GM21381 (cell line): ENCODE results near the gene KDELR3.

Experiments
- ATAC-seq: cut with Tn5 transposase; IDR thresholded peaks from one replicate; pipeline ENCODE4 v1.9.1; 2021; ENCODE audit warnings: mild to moderate bottlenecking, moderate library complexity; ENCODE audit not compliant: unreplicated experiment

Gene KDELR3

GRCh38 chr22:38437416-38437815 lies 30.5 kb upstream of the KDELR3 start:
- no peak for ATAC-seq

- ATAC-seq = no peak
These were observed 27.0 kb upstream of the KDELR3 start for GRCh38 chr22:38440747-38441350.

DNA sequence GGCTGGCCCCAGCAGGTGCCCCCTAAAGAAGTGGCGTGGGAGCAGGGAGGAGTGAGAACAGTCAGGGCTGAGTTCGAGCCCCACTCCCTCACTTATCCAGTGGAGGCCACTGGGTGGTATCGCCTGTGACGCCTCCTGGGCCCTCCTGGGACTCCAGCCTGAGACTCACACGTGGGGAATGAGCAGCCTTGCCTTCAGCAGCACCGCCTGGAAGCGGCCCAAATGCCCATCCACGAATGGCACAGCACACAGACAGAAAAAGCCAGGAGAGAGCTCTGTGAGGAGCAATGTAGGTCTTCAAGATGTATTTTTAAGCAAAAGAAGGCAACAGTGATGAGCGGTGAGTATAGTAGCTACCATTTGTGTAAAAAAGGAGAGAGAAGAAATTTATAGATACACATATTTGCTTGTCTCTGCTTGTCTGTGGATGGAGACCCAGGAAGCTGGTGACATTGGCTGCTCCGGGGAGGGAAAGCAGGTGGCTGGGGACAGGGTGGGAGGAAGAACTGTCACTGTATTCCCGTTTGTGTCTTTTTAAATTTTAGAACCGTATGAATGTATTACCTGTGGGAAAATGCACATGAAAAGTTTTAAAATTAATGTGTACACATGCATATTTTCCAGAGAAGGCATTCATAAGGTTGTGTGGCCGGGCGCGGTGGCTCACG lies 26.1 kb upstream of the KDELR3 start:
- ATAC-seq = no peak

DNA sequence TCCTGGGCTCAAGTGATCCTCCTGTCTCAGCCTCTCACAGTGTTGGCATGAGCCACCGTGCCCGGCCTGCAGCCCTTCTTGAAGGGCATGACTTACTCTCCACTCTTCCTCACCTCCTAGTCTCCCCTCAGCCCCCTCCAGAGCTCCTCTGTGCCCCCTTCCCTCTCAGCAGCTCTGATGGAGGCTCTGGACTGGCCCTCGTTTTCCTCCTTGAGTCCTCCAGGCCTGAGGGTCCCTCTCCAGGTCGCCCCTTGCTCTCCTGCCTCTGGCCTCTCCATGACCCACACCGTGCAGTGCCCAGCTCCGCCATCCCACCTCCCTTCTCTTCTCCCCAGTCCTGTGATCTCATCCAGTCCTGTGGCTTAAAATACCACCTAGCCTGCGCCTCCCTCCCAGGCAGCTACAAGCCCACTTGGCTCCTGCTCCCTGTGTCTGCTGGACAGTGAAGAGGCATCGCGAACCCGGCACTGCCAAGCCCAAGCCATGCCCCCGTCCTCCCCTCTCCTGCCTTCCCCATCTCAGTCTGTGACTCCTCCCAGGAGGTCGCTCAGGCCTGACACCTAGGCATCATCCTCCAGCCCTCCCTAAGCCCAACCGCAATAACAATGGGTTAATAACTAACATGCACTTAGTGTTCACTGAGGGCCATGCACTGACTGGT lies 24.8 kb upstream of the KDELR3 start:
- ATAC-seq = no peak

DNA sequence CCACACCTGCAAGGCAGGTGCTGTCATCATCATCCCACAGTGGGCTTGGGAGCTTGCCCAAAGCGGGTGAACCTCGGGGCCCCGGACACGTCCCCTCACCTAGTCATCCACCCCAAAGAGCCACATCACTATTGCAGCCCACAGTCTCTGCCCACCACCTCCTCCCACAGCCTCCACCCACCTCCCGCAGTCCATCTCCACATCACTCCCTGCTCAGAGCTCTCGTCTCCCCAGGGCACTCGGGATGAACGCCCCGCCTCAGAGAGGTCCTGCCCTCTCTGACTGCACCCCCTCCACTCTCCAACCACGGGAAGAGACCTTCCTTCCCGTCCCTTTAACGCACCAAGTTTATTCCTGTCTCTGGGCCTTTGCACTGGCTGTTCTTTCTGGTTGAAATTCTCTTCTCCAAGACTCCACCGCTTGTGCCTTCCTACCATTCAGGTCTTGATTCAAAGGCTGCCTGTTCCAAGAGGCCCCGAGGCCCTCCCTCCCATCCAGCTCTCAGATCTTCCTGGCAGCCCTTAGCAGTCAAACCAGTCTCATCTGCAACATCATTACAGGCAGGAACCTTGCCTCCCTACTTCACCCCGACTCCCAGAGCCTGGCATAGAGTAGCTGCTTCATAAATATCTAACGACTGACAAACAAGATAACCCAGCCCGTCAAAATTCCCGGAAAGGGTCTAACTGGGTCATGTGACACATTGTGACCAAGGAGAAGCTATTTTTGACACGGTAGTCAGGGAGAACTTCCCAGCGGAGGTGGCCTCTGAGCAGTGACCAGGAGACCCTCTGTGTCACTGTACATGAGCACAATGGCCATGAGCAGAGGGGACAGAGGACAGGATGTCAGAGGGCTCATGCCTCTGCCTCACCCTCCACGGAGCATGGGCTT lies 24.0 kb upstream of the KDELR3 start:
- no peak for ATAC-seq

DNA sequence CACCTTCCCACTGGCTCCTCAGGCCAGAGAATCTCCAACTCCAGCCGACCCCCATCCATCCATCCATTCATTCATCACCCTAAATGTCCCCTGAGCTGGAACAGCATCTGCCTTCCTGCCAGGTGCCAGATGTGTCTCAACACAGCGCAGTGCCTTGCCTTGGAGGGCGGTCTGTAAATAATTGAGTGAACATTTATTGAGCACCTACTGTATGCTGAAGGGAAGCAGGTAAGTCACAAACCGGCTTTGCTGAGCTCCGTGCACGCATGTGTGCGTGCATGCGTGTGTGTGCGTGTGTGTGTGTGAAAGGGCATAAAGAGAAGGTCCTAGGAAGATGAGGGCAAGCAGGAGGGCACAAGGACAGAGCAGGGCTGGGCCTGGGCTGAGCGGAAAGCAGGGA lies 23.1 kb upstream of the KDELR3 start:
- no peak for ATAC-seq

- no peak for ATAC-seq
These were observed 21.8 kb upstream of the KDELR3 start for GRCh38 chr22:38446018-38446601.

GRCh38 chr22:38448945-38449745 lies 18.8 kb upstream of the KDELR3 start:
- no peak for ATAC-seq

- no peak for ATAC-seq
These were observed 18.1 kb upstream of the KDELR3 start for GRCh38 chr22:38449776-38450175.

DNA sequence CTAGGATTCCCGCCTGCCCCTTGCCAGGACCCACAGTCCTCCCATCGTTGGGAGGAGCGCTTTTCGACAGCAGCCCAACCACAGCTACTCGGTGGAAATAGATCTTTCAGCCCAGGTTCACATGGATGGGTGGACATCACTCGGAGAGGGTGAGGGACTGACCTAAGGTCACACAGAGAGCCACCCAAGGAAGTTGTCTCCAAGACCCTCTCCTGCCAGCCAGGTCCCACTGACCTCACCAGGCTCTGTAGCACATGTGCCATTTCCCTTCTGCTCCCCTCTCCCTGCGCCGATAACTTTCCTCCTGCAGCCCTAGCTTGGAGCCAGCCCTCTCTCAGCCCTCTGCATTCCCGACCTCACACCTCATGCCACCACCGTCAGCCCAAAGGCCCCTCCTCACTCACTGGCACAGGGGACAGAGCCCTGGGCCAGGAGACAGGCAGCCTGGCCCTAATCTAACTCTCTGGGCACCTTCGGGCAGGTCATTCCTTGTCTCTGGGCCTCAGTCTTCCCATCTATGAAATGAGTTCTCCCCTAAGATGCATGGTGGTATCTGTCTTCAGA lies 17.6 kb upstream of the KDELR3 start:
- no peak for ATAC-seq

- no peak for ATAC-seq
These were observed 16.5 kb upstream of the KDELR3 start for GRCh38 chr22:38451404-38451803.

GRCh38 chr22:38451864-38452263 lies 16.0 kb upstream of the KDELR3 start:
- ATAC-seq = no peak

DNA sequence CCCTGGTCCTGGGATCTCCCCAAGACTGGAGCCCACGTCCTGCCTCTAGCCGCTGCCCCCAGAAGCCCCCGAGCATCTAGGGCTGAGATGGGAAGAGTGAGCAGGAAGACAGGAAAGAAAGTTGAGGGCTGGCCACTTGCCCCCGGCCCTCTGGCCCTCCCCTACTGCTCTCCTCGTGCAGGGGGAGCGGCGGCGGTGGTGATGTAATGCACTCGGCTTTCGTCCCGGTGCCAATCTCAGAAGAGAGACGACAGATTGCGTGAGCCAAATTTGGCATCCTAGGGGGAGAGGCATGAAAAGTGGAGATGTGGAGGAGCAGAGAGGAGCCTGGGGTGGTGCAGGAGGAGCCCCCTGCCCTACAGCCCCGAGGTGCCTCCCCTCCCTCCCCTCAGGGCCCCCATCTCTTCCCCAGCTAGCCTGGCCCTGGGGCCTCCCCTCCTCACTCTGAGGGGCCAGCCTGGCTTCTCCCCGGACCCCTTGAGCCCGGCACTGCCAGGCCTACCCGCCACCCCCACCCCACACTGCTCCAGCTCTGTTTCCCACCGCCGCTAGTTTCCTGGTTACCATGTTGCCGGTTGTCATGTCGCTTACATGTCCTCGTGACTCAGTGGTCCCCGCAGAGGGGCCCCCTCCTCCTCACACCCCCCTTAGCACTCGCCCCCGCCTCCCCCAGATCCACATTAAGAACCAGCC lies 15.4 kb upstream of the KDELR3 start:
- no peak for ATAC-seq

- ATAC-seq = no peak
These were observed 14.7 kb upstream of the KDELR3 start for GRCh38 chr22:38453066-38453672.

DNA sequence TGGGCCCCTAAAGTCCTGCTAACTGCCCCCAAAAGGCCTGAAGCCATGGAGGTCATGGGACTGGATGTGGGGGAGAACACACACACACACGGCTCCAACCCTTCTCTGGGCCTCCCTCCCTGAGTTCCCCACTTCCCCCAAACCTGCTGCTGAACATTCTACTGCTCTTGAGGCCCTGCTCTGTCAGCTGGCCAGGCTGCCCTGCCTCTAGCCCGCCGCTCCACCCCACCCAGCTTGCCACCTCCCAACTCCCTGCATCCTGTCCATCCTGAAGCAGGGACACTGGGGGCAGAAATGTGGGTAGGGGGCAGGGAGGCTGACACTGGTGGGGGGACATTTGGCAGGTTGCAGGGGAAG lies 13.9 kb upstream of the KDELR3 start:
- no peak for ATAC-seq

DNA sequence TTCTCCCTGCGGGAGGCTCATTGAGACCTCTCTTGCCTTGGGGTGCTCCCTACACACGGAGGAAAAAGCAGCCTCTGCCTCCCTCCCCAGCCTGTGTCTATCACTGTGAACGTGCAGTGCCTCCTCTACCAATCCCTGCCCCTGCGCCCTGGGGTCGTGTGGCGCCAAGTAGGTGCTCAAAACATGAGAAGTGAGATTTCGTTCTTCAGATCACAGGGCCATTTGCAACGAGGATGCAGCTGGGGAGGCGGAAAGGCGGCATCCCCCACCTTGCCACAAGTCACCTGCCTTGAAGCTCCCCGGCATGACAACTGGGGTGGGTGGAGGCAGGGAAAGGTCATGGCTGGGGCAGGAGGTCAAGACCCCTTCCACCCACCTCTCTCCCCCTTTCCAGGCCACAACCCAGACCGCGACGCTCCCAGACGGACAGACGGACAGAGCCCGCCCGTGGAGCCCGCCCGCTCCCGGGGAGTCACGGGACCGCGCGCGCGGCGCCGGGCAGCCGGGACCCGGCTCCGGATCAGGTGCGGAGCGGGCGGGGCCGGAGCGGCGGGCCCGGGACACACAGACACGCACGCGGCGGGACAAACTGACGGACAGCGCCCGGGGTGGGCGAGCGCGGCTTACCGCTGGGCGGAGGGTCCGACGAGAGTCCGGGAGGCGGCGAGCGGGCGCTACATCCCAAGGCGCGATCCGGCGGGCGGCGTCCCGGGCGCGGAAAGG lies 13.4 kb upstream of the KDELR3 start:
- no peak for ATAC-seq

DNA sequence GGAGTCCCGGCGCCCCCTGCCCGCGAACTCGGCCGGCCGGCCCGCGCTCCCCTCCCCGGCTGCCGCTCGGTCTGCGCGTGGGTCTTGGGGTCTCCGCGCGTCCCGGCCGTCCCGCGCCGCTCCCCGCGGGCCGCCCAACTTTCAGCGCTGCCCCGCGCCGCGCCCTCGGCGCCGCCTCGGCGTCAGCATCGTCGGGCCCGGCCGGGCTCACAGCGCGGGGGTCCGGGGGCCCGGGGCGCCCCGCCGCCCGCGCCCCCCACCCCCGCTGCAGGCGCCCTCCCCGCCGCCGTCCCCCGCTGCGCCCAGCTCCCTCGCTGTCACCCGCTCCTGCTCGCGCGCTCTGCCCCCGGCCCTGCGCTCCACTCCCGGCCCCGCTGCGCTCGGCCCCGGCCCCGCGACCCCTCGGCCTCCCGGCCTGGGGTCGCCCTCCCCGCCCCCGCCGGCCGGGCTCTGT lies 12.8 kb upstream of the KDELR3 start, which contains the start of gene KCNJ4:
Gene KCNJ4 (minus strand): TSS at position 124 of the 454 bp plus-strand sequence. CDS start 27,067 bp downstream, outside the sequence.
- no peak for ATAC-seq
